Left ventricle myocardium inferior (tissue), 1 donor: ENCODE data around the gene RPS15. TPM values are rescaled to one million over a fixed set of nuclear protein-coding genes. Genes with fewer than 3 reads are reported as not detected.

Source experiments
- DNase-seq: peaks from one replicate; pipeline ENCODE4 v3.0.0-alpha.2; 2020
- H3K27ac ChIP-seq: fragments of 200-600 bp; replicated peaks from 2 replicates; pipeline ENCODE4 v1.8.0; 2021
- H3K27me3 ChIP-seq: fragments of 200-600 bp; 2 replicates; pipeline ENCODE4 v1.8.0; 2021; ENCODE audit warnings: low read depth
- H3K36me3 ChIP-seq: fragments of 200-600 bp; 2 replicates; pipeline ENCODE4 v1.8.0; 2021
- H3K4me1 ChIP-seq: fragments of 200-600 bp; 2 replicates; pipeline ENCODE4 v1.8.0; 2021
- H3K4me3 ChIP-seq: fragments of 200-600 bp; 2 replicates; pipeline ENCODE4 v1.8.0; 2021; ENCODE audit warnings: mild to moderate bottlenecking, moderate library complexity
- H3K9me3 ChIP-seq: fragments of 200-600 bp; replicated peaks from 2 replicates; pipeline ENCODE4 v1.8.0; 2021
- intact Hi-C: fragments of 100-400 bp; cut with micrococcal nuclease; formaldehyde crosslinking; loops from one replicate; pipeline ENCODE4 v1.11.0; 2022
- total RNA-seq: library from RNA; stranded (reverse); fragmentation: NEBNext Ultra II Directional; extraction: Animal tissue kit (Norgen Biotek cat#: 25700); gene quantifications from one replicate; pipeline ENCODE4 v1.2.1, GENCODE V29; 2021
- TF ChIP-seq, protein P1 (sequence below): fragments of 200-600 bp; IDR thresholded peaks from 2 replicates; pipeline ENCODE4 v1.8.0; 2021; ENCODE audit warnings: antibody characterized with exemption, mild to moderate bottlenecking, borderline replicate concordance
- donor health status: DM: no; HTN: yes; CAD: no; lungs with severe emphysema.

RPS15 gene
- total RNA-seq, 1 donor from 2014 or later: 588 TPM

DNA sequence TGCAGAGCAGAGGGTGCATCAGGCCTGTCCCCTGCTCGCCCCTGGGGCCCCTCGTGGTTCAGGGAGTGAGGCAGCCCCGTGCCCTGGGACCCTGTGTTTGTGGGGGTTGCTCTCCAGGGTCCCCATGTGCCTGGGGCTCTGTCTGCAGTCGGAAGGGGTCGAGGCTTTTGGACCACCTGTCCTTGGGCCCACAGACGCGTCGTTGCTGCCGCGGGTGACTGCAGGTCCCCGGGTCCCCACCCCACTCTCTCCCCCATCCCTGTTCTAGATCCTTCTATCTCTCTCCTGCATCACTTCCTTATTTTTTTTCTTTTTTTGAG is 50.0 kb downstream of the RPS15 start:
- DNase-seq: no peak
- Histone ChIP-seq H3K4me1 (peaks cover 20% of the 10 kb centered on the region), H3K27me3 (peaks cover 18% of the 10 kb centered on the region), H3K9me3 (no peaks in the 10 kb centered on the region), H3K27ac (no peak overlapping the region), H3K4me3 (no peak overlapping the region), H3K36me3 (no peaks in the 10 kb centered on the region)
- TF ChIP-seq, protein P1, sequence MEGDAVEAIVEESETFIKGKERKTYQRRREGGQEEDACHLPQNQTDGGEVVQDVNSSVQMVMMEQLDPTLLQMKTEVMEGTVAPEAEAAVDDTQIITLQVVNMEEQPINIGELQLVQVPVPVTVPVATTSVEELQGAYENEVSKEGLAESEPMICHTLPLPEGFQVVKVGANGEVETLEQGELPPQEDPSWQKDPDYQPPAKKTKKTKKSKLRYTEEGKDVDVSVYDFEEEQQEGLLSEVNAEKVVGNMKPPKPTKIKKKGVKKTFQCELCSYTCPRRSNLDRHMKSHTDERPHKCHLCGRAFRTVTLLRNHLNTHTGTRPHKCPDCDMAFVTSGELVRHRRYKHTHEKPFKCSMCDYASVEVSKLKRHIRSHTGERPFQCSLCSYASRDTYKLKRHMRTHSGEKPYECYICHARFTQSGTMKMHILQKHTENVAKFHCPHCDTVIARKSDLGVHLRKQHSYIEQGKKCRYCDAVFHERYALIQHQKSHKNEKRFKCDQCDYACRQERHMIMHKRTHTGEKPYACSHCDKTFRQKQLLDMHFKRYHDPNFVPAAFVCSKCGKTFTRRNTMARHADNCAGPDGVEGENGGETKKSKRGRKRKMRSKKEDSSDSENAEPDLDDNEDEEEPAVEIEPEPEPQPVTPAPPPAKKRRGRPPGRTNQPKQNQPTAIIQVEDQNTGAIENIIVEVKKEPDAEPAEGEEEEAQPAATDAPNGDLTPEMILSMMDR: no peak
- intact Hi-C loops: no loop called here

DNA sequence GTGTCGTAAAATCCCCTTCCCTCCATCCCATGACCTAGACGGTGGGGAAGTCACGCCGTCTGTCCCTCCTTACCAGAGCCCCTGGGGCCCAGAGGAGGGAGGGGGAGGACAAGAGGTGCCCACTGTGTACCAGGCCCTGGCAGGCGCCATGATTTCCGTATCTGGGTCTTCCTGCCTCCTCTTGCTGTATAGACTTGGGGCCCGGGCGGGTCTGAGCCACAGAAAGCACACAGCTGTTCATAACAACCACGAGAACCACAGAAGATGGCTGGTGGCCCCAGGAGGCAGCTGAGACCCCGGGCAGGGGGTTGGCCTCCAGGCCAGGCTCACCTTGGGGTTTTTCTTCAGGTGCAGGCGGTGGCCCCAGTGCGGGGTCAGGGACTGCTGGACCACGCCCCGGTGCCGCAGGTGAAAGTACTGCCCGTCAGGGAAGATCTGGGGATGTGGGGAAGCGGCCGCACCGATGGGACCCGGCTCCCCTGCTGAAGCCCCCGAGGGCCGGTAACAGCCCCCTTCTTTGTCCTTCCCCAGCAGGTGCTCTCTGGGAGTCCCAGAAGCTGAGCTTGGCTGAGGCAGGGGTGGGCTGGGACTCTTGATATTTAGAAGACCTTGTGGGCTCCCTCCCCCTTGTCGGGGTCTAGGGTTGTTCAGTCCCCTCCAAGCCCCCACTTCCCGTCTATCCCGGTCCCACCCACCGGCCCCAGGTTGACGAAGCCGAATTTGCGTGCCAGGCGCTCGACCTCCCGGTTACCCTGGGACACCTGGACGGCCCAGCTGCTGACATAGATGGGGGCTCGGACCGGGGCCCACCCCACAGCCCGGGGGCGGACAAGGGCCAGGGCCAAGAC is 51.5 kb downstream of the RPS15 start:
- Histone ChIP-seq H3K4me3 (peak overlapping the region; percentile 72), H3K27ac (peak overlapping the region; percentile 85), H3K4me1 (peaks cover 20% of the 10 kb centered on the region), H3K36me3 (no peaks in the 10 kb centered on the region), H3K27me3 (peaks cover 18% of the 10 kb centered on the region), H3K9me3 (no peaks in the 10 kb centered on the region)
- TF ChIP-seq, protein P1: no peak
- intact Hi-C loops: no loop called here
- DNase-seq: no peak

Other genes with a start within 250 kb of the RPS15 start
- 50.1 TPM for gene STK11, start 232.6 kb upstream of the RPS15 start, total RNA-seq
- 0.96 TPM for gene CBARP, start 200.4 kb upstream of the RPS15 start, total RNA-seq
- 501 TPM for gene ATP5F1D, start 196.6 kb upstream of the RPS15 start, total RNA-seq
- 60.5 TPM for gene MIDN, start 189.8 kb upstream of the RPS15 start, total RNA-seq
- 229 TPM for gene CIRBP, start 169.1 kb upstream of the RPS15 start, total RNA-seq
- gene FAM174C, start 162.9 kb upstream of the RPS15 start, total RNA-seq: 12.4 TPM
- gene EFNA2, start 152.5 kb upstream of the RPS15 start, total RNA-seq: not detected
- gene NDUFS7, start 54.5 kb upstream of the RPS15 start, total RNA-seq: 380 TPM
- gene GAMT, start 36.9 kb upstream of the RPS15 start, total RNA-seq: 77.0 TPM
- 81.8 TPM for gene DAZAP1, start 30.8 kb upstream of the RPS15 start, total RNA-seq
- 0.22 TPM for gene APC2, start 11.7 kb downstream of the RPS15 start, total RNA-seq
- gene C19orf25, start 40.8 kb downstream of the RPS15 start, total RNA-seq: 16.1 TPM
- gene PCSK4, start 52.0 kb downstream of the RPS15 start, total RNA-seq: 1.3 TPM
- 1.9 TPM for gene REEP6, start 52.8 kb downstream of the RPS15 start, total RNA-seq
- 36.8 TPM for gene ADAMTSL5, start 74.6 kb downstream of the RPS15 start, total RNA-seq
- not detected for gene PLK5, start 85.7 kb downstream of the RPS15 start, total RNA-seq
- gene MEX3D, start 129.9 kb downstream of the RPS15 start, total RNA-seq: 6.4 TPM
- gene MBD3, start 154.5 kb downstream of the RPS15 start, total RNA-seq: 48.6 TPM
- 942 TPM for gene UQCR11, start 167.1 kb downstream of the RPS15 start, total RNA-seq
- gene TCF3, start 214.2 kb downstream of the RPS15 start, total RNA-seq: 18.4 TPM